ENCODE data around the gene RPS5.
A peak's percentile ranks its signal among the peaks of the same experiment; 100 is the strongest.
"Not testable (repeated sequence)": the region's sequence is repeated elsewhere in the genome, so short reads cannot be mapped to it uniquely, and the experiment has no call there.

Gene RPS5

GRCh38 chr19:58386576-58387337, at the start of gene RPS5:
Gene RPS5, plus strand, starts transcription at chr19:58387269. Its CDS starts 869 bp downstream, at chr19:58388138.
- peak; percentile 99 for DNase-seq (ENCODE audit: low spot score)

GRCh38 chr19:58338336-58338735, 48.7 kb upstream of the RPS5 start:
- no peak for DNase-seq (ENCODE audit: low spot score)

GRCh38 chr19:58338825-58339558, 48.1 kb upstream of the RPS5 start:
- peak; percentile 24 for DNase-seq (ENCODE audit: low spot score)

- DNase-seq (ENCODE audit: low spot score): no peak
Observed at GRCh38 chr19:58345558-58345957, 41.5 kb upstream of the RPS5 start.

GRCh38 chr19:58346961-58347929, 39.8 kb upstream of the RPS5 start:
- peak; percentile 24 for DNase-seq (ENCODE audit: low spot score)

- not testable (repeated sequence) for DNase-seq (ENCODE audit: low spot score)
Observed at GRCh38 chr19:58348080-58348479, 39.0 kb upstream of the RPS5 start.

GRCh38 chr19:58349590-58349989, 37.5 kb upstream of the RPS5 start:
- DNase-seq (ENCODE audit: low spot score): no peak

- peak; percentile 12 for DNase-seq (ENCODE audit: low spot score)
Observed at GRCh38 chr19:58350001-58350861, 36.8 kb upstream of the RPS5 start.

- no peak for DNase-seq (ENCODE audit: low spot score)
Observed at GRCh38 chr19:58350871-58351557, 36.1 kb upstream of the RPS5 start.

GRCh38 chr19:58351558-58351878, 35.6 kb upstream of the RPS5 start:
- DNase-seq (ENCODE audit: low spot score): no peak

- no peak for DNase-seq (ENCODE audit: low spot score)
Observed at GRCh38 chr19:58351990-58352755, 34.9 kb upstream of the RPS5 start.

- no peak for DNase-seq (ENCODE audit: low spot score)
Observed at GRCh38 chr19:58352760-58353671, 34.1 kb upstream of the RPS5 start, which contains the start of gene A1BG. Gene A1BG, minus strand, starts transcription at chr19:58353492. Its CDS starts 55 bp downstream, at chr19:58353437.

- DNase-seq (ENCODE audit: low spot score): no peak
Observed at GRCh38 chr19:58353717-58354477, 33.2 kb upstream of the RPS5 start.

GRCh38 chr19:58354478-58355030, 32.5 kb upstream of the RPS5 start:
- DNase-seq (ENCODE audit: low spot score): no peak

- no peak for DNase-seq (ENCODE audit: low spot score)
Observed at GRCh38 chr19:58355215-58355796, 31.8 kb upstream of the RPS5 start.

GRCh38 chr19:58355908-58356765, 30.9 kb upstream of the RPS5 start:
- no peak for DNase-seq (ENCODE audit: low spot score)
